H1 (cell line): ENCODE data around the gene LARP6. TPM values are rescaled to one million over a fixed set of nuclear protein-coding genes. Genes with fewer than 3 reads are reported as not detected.

Source experiments
- CTCF ChIA-PET: fragments of 300-600 bp; sonication (Branson Sonifier 250); formaldehyde crosslinking; loops from one replicate; lab custom pipeline; 2021; ENCODE audit not compliant: partially characterized antibody; lab: Charles Lee
- POLR2A ChIA-PET: fragments of 300-600 bp; sonication (Branson Sonifier 250); formaldehyde crosslinking; loops from one replicate; lab custom pipeline; 2021; ENCODE audit warnings: inconsistent platforms; ENCODE audit not compliant: partially characterized antibody; lab: Charles Lee
- DNase-seq, 2 experiments: peaks; one replicate each; pipeline versions ENCODE4 v3.0.0 to v3.0.0-alpha.2; 2010 to 2022; ENCODE audit warnings: low spot score in 2 of 2, low read depth in 1 of 2, mixed read lengths in 1 of 2
- FAIRE-seq: peaks from 2 replicates; lab custom pipeline; 2011; peaks lifted over from hg19 to GRCh38; lab: Jason Lieb, UNC
- H2AFZ ChIP-seq: 2 replicates; pipeline ENCODE4 v1.8.1; 2012; ENCODE audit warnings: low read length, inconsistent platforms
- H2AK5ac ChIP-seq: 2 replicates; pipeline ENCODE4 v1.6.1; 2013; ENCODE audit warnings: low read depth, low read length
- H2BK120ac ChIP-seq: replicated peaks from 2 replicates; pipeline ENCODE3; 2013; ENCODE audit warnings: low read depth, low read length, inconsistent platforms
- H2BK12ac ChIP-seq: 2 replicates; pipeline ENCODE4 v1.6.1; 2013; ENCODE audit warnings: low read depth, low read length
- H2BK15ac ChIP-seq: 2 replicates; pipeline ENCODE4 v1.6.1; 2013; ENCODE audit warnings: low read length
- H2BK20ac ChIP-seq: 2 replicates; pipeline ENCODE4 v1.6.1; 2013; ENCODE audit warnings: low read length
- H2BK5ac ChIP-seq: 2 replicates; pipeline ENCODE4 v1.6.1; 2013; ENCODE audit warnings: low read depth, low read length
- H3K14ac ChIP-seq: 2 replicates; pipeline ENCODE4 v1.6.1; 2013; ENCODE audit warnings: inconsistent platforms; ENCODE audit not compliant: insufficient read length
- H3K18ac ChIP-seq: 2 replicates; pipeline ENCODE4 v1.6.1; 2013; ENCODE audit warnings: low read length; ENCODE audit errors: extremely low read depth
- H3K23ac ChIP-seq: 2 replicates; pipeline ENCODE4 v1.6.1; 2013; ENCODE audit warnings: inconsistent platforms; ENCODE audit not compliant: insufficient read length
- H3K23me2 ChIP-seq: 2 replicates; pipeline ENCODE4 v1.6.1; 2013; ENCODE audit warnings: low read depth, low read length
- H3K27ac ChIP-seq: 2 replicates; pipeline ENCODE4 v1.6.1; 2011; ENCODE audit warnings: low read depth, low read length, inconsistent platforms
- H3K27me3 ChIP-seq, 4 experiments: replicated peaks in 1 of 4; 1 replicate in 1 of 4; 2 replicates in 3 of 4; pipeline versions ENCODE4 v1.6.1 to v1.8.1; 2011 to 2013; ENCODE audit warnings: low read length in 3 of 4, mild to moderate bottlenecking in 3 of 4, inconsistent platforms in 2 of 4, mixed read lengths in 2 of 4, moderate library complexity in 1 of 4; ENCODE audit not compliant: control insufficient read depth in 3 of 4, insufficient read depth in 3 of 4; ENCODE audit errors: extremely low read depth in 1 of 4
- H3K36me3 ChIP-seq, 4 experiments: 2 replicates each; pipeline versions ENCODE4 v1.6.1 to v1.8.1; 2011 to 2013; ENCODE audit warnings: mild to moderate bottlenecking in 4 of 4, low read length in 3 of 4, moderate library complexity in 2 of 4, control low read depth in 1 of 4, inconsistent platforms in 1 of 4; ENCODE audit not compliant: insufficient read depth in 4 of 4, control insufficient read depth in 2 of 4
- H3K4ac ChIP-seq: replicated peaks from 2 replicates; pipeline ENCODE3; 2013; ENCODE audit warnings: low read length, low read depth, mixed read lengths, inconsistent platforms; ENCODE audit not compliant: insufficient read length
- H3K4me1 ChIP-seq, 4 experiments: replicated peaks in 1 of 4; 1 replicate in 1 of 4; 2 replicates in 3 of 4; pipeline versions ENCODE4 v1.6.1 to v1.8.1; 2011 to 2013; ENCODE audit warnings: low read length in 3 of 4, inconsistent platforms in 2 of 4, mixed read lengths in 1 of 4; ENCODE audit not compliant: insufficient read depth in 4 of 4, control insufficient read depth in 3 of 4
- H3K4me2 ChIP-seq, 2 experiments: 2 replicates each; pipeline versions ENCODE4 v1.6.1 to v1.8.1; 2011 to 2013; ENCODE audit warnings: low read depth in 2 of 2, low read length in 2 of 2, control low read depth in 1 of 2, inconsistent platforms in 1 of 2, mild to moderate bottlenecking in 1 of 2; ENCODE audit not compliant: insufficient read depth in 1 of 2
- H3K4me3 ChIP-seq, 4 experiments: fragments of 200-600, 300-600 bp in 1 of 4; sonication (generic), shearing (Covaris generic), sonication (Bioruptor Twin) in 1 of 4; 2 replicates each; pipeline versions ENCODE4 v1.5.1 to v1.8.1; 2011 to 2016; ENCODE audit warnings: low read length in 4 of 4, low read depth in 3 of 4, control low read depth in 2 of 4, inconsistent platforms in 2 of 4, mild to moderate bottlenecking in 2 of 4, mixed read lengths in 1 of 4, moderate library complexity in 1 of 4; ENCODE audit not compliant: insufficient read depth in 2 of 4; ENCODE audit errors: extremely low read depth in 1 of 4
- H3K56ac ChIP-seq: replicated peaks from 2 replicates; pipeline ENCODE3; 2013; ENCODE audit warnings: low read depth, mild to moderate bottlenecking, mixed read lengths, low read length, inconsistent platforms; ENCODE audit not compliant: insufficient read length
- H3K79me1 ChIP-seq: 2 replicates; pipeline ENCODE4 v1.6.1; 2013; ENCODE audit warnings: low read depth, low read length, control low read depth
- H3K79me2 ChIP-seq, 2 experiments: 2 replicates each; pipeline versions ENCODE4 v1.6.1 to v1.8.1; 2012 to 2013; ENCODE audit warnings: low read length in 2 of 2, mild to moderate bottlenecking in 2 of 2, inconsistent platforms in 1 of 2; ENCODE audit not compliant: insufficient read depth in 2 of 2, control insufficient read depth in 1 of 2
- H3K9ac ChIP-seq, 4 experiments: replicated peaks in 1 of 4; 1 replicate in 1 of 4; 2 replicates in 3 of 4; pipeline versions ENCODE4 v1.6.1 to v1.8.1; 2011 to 2013; ENCODE audit warnings: low read depth in 3 of 4, low read length in 3 of 4, control low read depth in 2 of 4, mild to moderate bottlenecking in 2 of 4, moderate library complexity in 2 of 4, inconsistent platforms in 1 of 4; ENCODE audit errors: extremely low read depth in 1 of 4
- H3K9me3 ChIP-seq, 2 experiments: 2 replicates each; pipeline versions ENCODE4 v1.6.1 to v1.8.1; 2012 to 2013; ENCODE audit warnings: mild to moderate bottlenecking in 2 of 2, moderate library complexity in 2 of 2, control low read depth in 1 of 2, inconsistent platforms in 1 of 2, low read depth in 1 of 2, low read length in 1 of 2, mixed read lengths in 1 of 2; ENCODE audit not compliant: insufficient read depth in 2 of 2
- H4K20me1 ChIP-seq, 2 experiments: replicated peaks in 1 of 2; 2 replicates each; pipeline versions ENCODE3 to v1.8.1; 2011 to 2013; ENCODE audit warnings: inconsistent platforms in 2 of 2, low read length in 2 of 2, mild to moderate bottlenecking in 1 of 2; ENCODE audit not compliant: insufficient read depth in 2 of 2, control insufficient read depth in 1 of 2
- H4K5ac ChIP-seq: 2 replicates; pipeline ENCODE4 v1.6.1; 2013; ENCODE audit warnings: low read length, low read depth, mixed read lengths, inconsistent platforms; ENCODE audit not compliant: insufficient read length
- H4K8ac ChIP-seq: 2 replicates; pipeline ENCODE4 v1.8.0; 2013; ENCODE audit warnings: mild to moderate bottlenecking, moderate library complexity, low read length, inconsistent platforms; ENCODE audit not compliant: insufficient read depth; ENCODE audit errors: extremely low read depth
- H4K91ac ChIP-seq: replicated peaks from 2 replicates; pipeline ENCODE3; 2013; ENCODE audit warnings: low read length, mixed read lengths, inconsistent platforms; ENCODE audit not compliant: insufficient read length
- ASH2L ChIP-seq: fragments of 200-600, 300-600 bp; sonication (generic); IDR thresholded peaks from one replicate; pipeline ENCODE4 v1.7.1; 2017; ENCODE audit warnings: low read length
- CEBPB ChIP-seq: IDR thresholded peaks from 2 replicates; pipeline ENCODE4 v1.6.1; 2012; ENCODE audit warnings: low read depth, low read length
- CHD1 ChIP-seq: IDR thresholded peaks from 2 replicates; pipeline ENCODE4 v1.6.1; 2012; ENCODE audit warnings: low read depth, low read length, improper control_type of control experiment
- EZH2 ChIP-seq: fragments of 200-600 bp; sonication (generic); IDR thresholded peaks from 2 replicates; pipeline ENCODE4 v1.7.1; 2012; ENCODE audit warnings: low read depth, mild to moderate bottlenecking, moderate library complexity, low read length, inconsistent platforms; ENCODE audit not compliant: severe bottlenecking
- JUND ChIP-seq: IDR thresholded peaks from 2 replicates; pipeline ENCODE4 v1.6.1; 2011; ENCODE audit warnings: mild to moderate bottlenecking, improper control_type of control experiment, low read length
- RFX5 ChIP-seq: IDR thresholded peaks from 2 replicates; pipeline ENCODE4 v1.6.1; 2011; ENCODE audit warnings: low read depth, low read length, improper control_type of control experiment, borderline replicate concordance
- RNF2 ChIP-seq: fragments of 200-900, 300-1000 bp; sonication (generic); IDR thresholded peaks from 2 replicates; pipeline ENCODE4 v1.7.1; 2016; ENCODE audit warnings: borderline replicate concordance, low read depth, mild to moderate bottlenecking, antibody characterized with exemption, low read length; ENCODE audit not compliant: poor library complexity, severe bottlenecking; ENCODE audit errors: missing control alignments
- RXRA ChIP-seq: IDR thresholded peaks from 2 replicates; pipeline ENCODE4 v1.6.1; 2011; ENCODE audit warnings: low read depth, mild to moderate bottlenecking, low read length, moderate library complexity; ENCODE audit not compliant: insufficient read depth
- SP2 ChIP-seq: IDR thresholded peaks from 2 replicates; pipeline ENCODE4 v1.6.1; 2012; ENCODE audit warnings: mild to moderate bottlenecking, low read length, inconsistent platforms
- TAF1 ChIP-seq: IDR thresholded peaks from 2 replicates; pipeline ENCODE4 v1.6.1; 2011; ENCODE audit warnings: mild to moderate bottlenecking, low read depth, low read length
- ZNF274 ChIP-seq: IDR thresholded peaks from 2 replicates; pipeline ENCODE4 v1.7.0; 2012; ENCODE audit warnings: low read length, borderline replicate concordance; ENCODE audit errors: extremely low read depth
- WGBS, 2 experiments: shearing (Covaris generic) in 1 of 2; methylation state at CpG; one replicate each; pipeline versions ENCODE4 v1.1.6 to v1.1.7; 2013 to 2015; ENCODE audit warnings: low lambda C conversion rate in 2 of 2, mixed read lengths in 2 of 2, inconsistent platforms in 1 of 2, low coverage in 1 of 2, missing lambda C conversion rate in 1 of 2; ENCODE audit not compliant: insufficient replicate concordance in 2 of 2, insufficient coverage in 1 of 2, insufficient read length in 1 of 2; ENCODE audit errors: extremely low coverage in 1 of 2, missing lambda C conversion rate in 1 of 2; 5-methylcytosine and 5-hydroxymethylcytosine counted together
- polyA plus RNA-seq, 7 experiments: library from polyadenylated mRNA; depleted of rRNA in 3 of 7; stranded (reverse) in 5 of 7; unstranded in 2 of 7; fragments of >200 nt in 5 of 7; fragments of 200-250 nt in 2 of 7; gene quantifications; 1 replicate in 5 of 7; 2 replicates in 1 of 7; 4 replicates in 1 of 7; pipeline versions ENCODE4 v1.2.1 to v1.2.3, GENCODE V29; 2011 to 2013; ENCODE audit warnings: missing spikeins in 2 of 7, mixed read lengths in 2 of 7
- total RNA-seq: library from RNA; stranded (reverse); fragmentation: NEBNext Ultra II Directional; extraction: Animal tissue kit (Norgen Biotek cat#: 25700); gene quantifications from 2 replicates; pipeline ENCODE4 v1.2.1, GENCODE V29; 2021
- TF ChIP-seq, protein P1 (sequence below): IDR thresholded peaks from 2 replicates; pipeline ENCODE4 v1.6.1; 2012; ENCODE audit warnings: inconsistent platforms

Gene LARP6
- total and polyA plus RNA-seq, 2 of the 8 experiments (the other 6 are each of a cell fraction or from before 2014, with no cell fraction given): 21.0 to 24.7 TPM

DNA sequence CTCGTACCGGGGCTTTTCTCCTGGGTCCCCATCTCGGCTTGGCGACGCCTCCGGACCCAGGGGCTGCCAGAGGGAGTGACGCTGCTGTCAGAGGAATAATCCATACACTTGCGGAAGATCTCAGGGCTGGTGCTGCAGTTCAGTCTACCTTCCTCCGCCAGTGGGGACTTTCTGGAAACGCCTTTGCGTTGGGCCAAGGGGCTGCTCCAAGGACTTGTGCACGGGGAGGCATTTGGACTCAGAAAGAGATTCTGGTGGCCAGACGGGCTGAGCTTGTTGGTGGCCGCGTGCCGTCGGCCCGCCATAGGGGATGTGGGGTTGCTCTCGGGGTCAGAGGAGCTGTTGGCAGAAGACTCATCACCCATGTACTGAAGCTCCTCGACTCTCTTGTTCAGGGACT is 21.8 kb downstream of the LARP6 start:
- Histone ChIP-seq H3K23ac (no peak overlapping the region), H3K79me2 (no peaks in the 10 kb centered on the region), H2BK5ac (no peak overlapping the region), H3K27me3 (no peaks in the 10 kb centered on the region), H3K14ac (no peak overlapping the region), H3K4me2 (no peak overlapping the region), H4K20me1 (no peaks in the 10 kb centered on the region), H4K5ac (no peak overlapping the region), H2AFZ (no peak overlapping the region), H2BK120ac (no peak overlapping the region), H3K4ac (no peak overlapping the region), H2AK5ac (no peak overlapping the region), H4K91ac (no peak overlapping the region), H3K27ac (no peak overlapping the region), H4K8ac (no peak overlapping the region; the same call in 1 of the 2 replicates), H2BK20ac (no peak overlapping the region), H3K56ac (no peak overlapping the region), H3K36me3 (peaks cover 0 to 25% (median 7%) of the 10 kb centered on the region in 4 experiments; a peak in 6 of 8 replicates), H3K18ac (no peak overlapping the region), H3K4me1 (peaks cover 0 to 8% (median 7%) of the 10 kb centered on the region in 4 experiments; a peak in 6 of 7 replicates), H3K9me3 (no peaks in the 10 kb centered on the region), H3K4me3 (no peak overlapping the region), H3K79me1 (no peaks in the 10 kb centered on the region), H2BK15ac (no peak overlapping the region), H3K23me2 (no peaks in the 10 kb centered on the region), H2BK12ac (no peak overlapping the region), H3K9ac (no peak overlapping the region)
- POLR2A ChIA-PET: interaction anchor here (1.3 to 2.4 kb wide), 2 partner anchors 8 to 21 kb away, joined by 4 to 7 read pairs; partner anchors contain the start of gene LARP6
- DNase-seq: no peak
- 93% methylated on average over 20 of the region's 20 CpGs; no CpG with 5 or more reads in 1 of the 2 experiments for WGBS, 2 experiments
- no peak for FAIRE-seq
- CTCF ChIA-PET: interaction anchor here (1.6 kb wide), 1 partner anchor 8 kb away, joined by 4 read pairs; no protein-coding TSS in a partner anchor
- TF ChIP-seq SP2: no peak
- TF ChIP-seq TAF1: no peak
- TF ChIP-seq RNF2: no peak
- TF ChIP-seq CHD1: no peak
- no peak for TF ChIP-seq EZH2
- TF ChIP-seq RXRA: no peak
- no peak for TF ChIP-seq ZNF274
- TF ChIP-seq CEBPB: no peak
- TF ChIP-seq, protein P1, sequence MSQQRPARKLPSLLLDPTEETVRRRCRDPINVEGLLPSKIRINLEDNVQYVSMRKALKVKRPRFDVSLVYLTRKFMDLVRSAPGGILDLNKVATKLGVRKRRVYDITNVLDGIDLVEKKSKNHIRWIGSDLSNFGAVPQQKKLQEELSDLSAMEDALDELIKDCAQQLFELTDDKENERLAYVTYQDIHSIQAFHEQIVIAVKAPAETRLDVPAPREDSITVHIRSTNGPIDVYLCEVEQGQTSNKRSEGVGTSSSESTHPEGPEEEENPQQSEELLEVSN: no peak
- no peak for TF ChIP-seq JUND
- TF ChIP-seq RFX5: no peak
- TF ChIP-seq ASH2L: no peak
